HG02943 (cell line): Measurements from ENCODE around the gene PFDN4.
"Not testable (repeated sequence)": the region's sequence is repeated elsewhere in the genome, so short reads cannot be mapped to it uniquely, and the experiment has no call there.

Source experiments
- ATAC-seq: cut with Tn5 transposase; IDR thresholded peaks from one replicate; pipeline ENCODE4 v1.9.1; 2021; ENCODE audit warnings: mild to moderate bottlenecking, low read depth, moderate library complexity; ENCODE audit not compliant: unreplicated experiment

PFDN4 gene

GRCh38 chr20:54263116-54263690, 55.3 kb downstream of the PFDN4 start:
- no peak for ATAC-seq

- not testable (repeated sequence) for ATAC-seq
These were observed 57.9 kb downstream of the PFDN4 start for GRCh38 chr20:54265791-54266190.

GRCh38 chr20:54266844-54267243, 59.0 kb downstream of the PFDN4 start:
- no peak for ATAC-seq

- no peak for ATAC-seq
These were observed 59.7 kb downstream of the PFDN4 start for GRCh38 chr20:54267483-54268003.

GRCh38 chr20:54268941-54269340, 61.1 kb downstream of the PFDN4 start:
- ATAC-seq, result no peak
